G401 (cell line): ENCODE data around the gene BANP. TPM values are rescaled to one million over a fixed set of nuclear protein-coding genes. Genes with fewer than 3 reads are reported as not detected.
A peak's percentile ranks its signal among the peaks of the same experiment; 100 is the strongest.
"Not testable (repeated sequence)": the region's sequence is repeated elsewhere in the genome, so short reads cannot be mapped to it uniquely, and the experiment has no call there.

ENCODE experiments used
- DNase-seq: peaks from one replicate; pipeline ENCODE4 v3.0.0-alpha.2; 2015; ENCODE audit warnings: low spot score
- in situ Hi-C: cut with HindIII; loops from 2 replicates; pipeline ENCODE4 v1.10.0; 2016; ENCODE audit warnings: low sequenced_read_pairs, mixed read lengths
- total RNA-seq: library from RNA; depleted of rRNA; stranded (reverse); fragments of >200 nt; shearing (Covaris generic); gene quantifications from 2 replicates; pipeline ENCODE4 v1.2.3, GENCODE V29; 2014; rRNA removed

The BANP gene, protein sequence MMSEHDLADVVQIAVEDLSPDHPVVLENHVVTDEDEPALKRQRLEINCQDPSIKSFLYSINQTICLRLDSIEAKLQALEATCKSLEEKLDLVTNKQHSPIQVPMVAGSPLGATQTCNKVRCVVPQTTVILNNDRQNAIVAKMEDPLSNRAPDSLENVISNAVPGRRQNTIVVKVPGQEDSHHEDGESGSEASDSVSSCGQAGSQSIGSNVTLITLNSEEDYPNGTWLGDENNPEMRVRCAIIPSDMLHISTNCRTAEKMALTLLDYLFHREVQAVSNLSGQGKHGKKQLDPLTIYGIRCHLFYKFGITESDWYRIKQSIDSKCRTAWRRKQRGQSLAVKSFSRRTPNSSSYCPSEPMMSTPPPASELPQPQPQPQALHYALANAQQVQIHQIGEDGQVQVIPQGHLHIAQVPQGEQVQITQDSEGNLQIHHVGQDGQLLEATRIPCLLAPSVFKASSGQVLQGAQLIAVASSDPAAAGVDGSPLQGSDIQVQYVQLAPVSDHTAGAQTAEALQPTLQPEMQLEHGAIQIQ
- total RNA-seq = 18.3 and 28.4 TPM in 2 replicates

- peak; percentile 99 for DNase-seq
- in situ Hi-C loops = no loop called here
Observed at GRCh38 chr16:87950765-87951551, at the start of gene BANP. TSS of gene BANP (plus strand) at chr16:87951434. CDS start at chr16:87975116, 23,682 bp downstream.

GRCh38 chr16:87904963-87905362, 46.3 kb upstream of the BANP start:
- DNase-seq, in situ Hi-C loops: not testable (repeated sequence)

DNA sequence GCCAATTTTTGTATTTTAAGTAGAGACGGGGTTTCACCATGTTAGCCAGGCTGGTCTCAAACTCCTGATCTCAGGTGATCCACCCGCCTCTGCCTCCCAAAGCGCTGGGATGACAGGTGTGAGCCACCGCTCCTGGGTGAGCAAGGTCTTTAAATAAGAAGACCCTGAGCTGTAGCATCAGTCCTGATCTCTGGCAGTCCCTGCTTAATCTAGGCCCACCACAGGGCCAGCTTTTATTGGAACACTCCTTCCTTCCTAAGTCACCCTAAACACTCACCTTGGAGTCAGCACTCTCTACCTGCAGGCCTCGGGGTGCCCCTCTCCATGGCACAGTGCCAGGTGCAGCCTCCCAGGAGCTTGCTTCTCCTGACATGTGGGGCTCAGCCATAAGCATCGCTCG, 45.7 kb upstream of the BANP start:
- DNase-seq, in situ Hi-C loops: not testable (repeated sequence)

DNA sequence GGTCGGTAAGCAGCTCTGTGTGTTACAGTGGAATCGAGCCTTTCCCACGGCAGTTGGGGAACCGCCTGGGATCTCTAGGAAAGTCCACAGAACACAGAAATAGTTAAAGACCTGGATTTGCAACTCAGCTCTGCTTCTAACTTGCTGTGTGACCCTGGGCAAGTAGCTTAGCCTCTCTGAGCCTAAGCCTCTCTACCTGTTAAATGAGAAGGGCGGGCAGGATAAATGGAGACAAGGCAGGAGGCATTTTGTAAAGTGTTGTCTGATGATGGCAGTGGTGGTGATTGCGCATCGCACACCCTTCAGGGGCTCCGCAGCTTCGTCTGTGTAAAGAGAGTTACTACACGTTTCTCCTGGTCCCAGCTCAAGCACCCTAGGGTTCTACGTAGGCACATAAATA, 43.1 kb upstream of the BANP start:
- in situ Hi-C loops, DNase-seq: not testable (repeated sequence)

DNA sequence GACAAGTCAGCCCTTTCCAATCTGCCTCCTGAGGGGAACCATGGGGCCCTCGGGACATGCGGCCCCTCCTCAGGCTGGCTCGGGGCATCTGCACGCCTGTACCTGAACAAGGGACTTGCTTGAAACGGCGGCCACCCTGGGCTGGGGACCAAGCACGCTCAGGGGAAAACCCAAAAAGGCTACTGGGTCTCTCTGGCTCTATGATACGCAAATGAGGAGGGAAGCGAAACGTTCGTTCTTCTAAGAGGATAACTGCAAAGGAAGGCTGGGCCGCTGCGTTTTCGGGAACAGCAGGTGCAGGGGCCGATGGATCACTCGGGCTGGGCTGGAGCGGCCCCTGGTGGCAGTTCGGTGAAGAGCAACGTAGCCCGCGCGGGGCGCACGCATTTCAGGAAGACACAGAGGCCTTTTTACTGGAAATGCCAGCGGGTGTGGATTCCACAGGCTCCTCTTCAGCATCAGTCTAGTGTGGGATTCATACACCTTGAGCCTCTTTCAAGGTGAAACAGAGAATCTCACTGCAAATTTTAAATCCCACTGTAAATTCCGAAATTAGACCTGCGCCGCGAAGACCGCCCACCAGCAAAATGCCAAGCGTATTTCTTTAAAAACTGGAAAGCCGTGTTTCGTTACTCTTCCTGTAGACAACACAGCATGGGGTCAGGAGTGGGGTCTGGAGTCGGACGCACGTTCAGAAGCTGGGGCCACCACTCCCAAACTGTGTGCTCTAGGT, 41.9 kb upstream of the BANP start:
- in situ Hi-C loops = not testable (repeated sequence)
- peak; percentile 81 for DNase-seq

DNA sequence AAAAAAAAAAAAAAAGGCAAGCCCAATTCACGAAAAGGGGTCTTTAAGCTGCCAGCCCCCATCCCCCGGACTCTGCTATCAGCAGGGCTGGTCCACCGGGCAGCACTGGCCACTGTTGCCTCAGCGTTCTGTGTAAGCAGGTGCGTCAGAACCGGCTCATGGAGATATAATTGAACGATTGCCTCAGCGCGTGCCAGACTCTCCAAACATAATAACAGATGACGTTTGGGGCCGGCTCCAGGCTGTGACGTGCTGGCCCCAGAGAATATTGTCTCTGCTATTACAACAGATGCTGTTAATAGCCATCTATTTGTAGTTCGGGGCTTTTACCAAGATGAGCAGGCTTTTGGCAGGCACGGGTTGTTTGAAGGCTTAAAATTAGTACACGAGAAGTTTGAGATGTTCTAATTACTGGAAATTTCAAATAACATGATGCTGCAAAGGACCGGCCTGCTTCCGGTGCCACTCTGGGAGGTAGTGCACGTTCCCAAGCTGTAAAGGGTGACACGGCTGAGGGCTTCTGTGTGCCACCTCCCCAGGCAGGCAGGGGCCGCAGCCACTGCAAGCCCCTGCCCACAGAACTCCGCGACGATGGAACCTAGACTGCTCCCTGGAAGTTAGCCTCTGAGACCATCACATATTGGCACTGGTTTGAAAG, 40.0 kb upstream of the BANP start:
- in situ Hi-C loops = not testable (repeated sequence)
- peak; percentile 87 for DNase-seq

- in situ Hi-C loops = not testable (repeated sequence)
Observed at GRCh38 chr16:87912691-87913090, 38.5 kb upstream of the BANP start.

DNA sequence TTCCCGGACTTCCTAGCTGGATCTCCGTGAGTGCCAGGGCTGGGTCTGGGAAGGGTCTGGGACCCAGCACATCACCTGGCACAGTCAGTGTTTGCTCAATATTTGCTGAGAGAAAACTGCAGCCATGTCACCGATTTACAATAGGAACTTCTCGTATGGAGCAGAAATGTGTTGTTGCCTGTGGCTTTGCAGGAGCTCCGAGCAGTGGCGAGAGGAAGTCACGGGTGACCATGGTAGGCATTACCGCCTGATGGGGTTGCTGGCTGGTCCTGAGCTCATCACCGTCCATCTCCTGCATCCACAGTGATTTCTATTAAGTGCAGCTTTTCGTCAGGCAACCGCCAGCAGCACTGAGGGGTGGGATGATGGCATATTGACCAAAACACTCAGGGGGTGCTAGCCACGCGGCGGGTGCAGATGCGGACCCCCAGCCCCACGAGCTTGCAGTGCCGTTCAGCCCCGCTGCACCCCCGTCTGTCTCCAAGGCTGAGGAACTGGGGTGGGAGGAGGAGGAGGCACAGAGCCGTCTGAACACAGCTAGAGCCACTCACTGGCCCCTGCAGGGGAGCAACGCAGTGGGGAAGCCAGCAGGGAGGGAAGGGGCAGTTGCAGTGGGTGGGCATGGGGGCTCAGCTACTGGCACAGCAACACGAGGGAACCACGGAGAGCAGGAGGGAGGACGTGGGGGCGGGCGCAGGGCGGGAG, 37.1 kb upstream of the BANP start:
- in situ Hi-C loops, DNase-seq: not testable (repeated sequence)

More at GRCh38 chr16:87912691-87913090, 38.5 kb upstream of the BANP start:
- DNase-seq = not testable (repeated sequence)

GRCh38 chr16:87914812-87915211, 36.4 kb upstream of the BANP start:
- in situ Hi-C loops = no loop called here
- DNase-seq = no peak

DNA sequence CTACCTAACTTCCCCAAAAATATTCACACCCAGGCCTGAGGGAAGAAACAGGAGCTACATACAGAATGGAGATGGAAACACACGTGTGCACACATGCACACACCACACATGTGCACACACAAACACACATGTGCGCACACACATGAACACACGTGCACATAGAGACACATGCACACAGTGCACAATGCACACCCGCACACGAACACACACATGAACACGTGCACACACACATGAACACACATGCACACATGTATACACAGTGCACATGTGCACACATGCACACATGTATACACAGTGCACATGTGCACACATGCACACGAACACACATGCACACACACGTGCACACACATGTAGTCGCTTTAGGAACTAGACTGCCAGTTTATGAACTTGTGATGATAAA, 33.7 kb upstream of the BANP start:
- in situ Hi-C loops = no loop called here
- DNase-seq = no peak

- DNase-seq = peak; percentile 84
- in situ Hi-C loops = no loop called here
Observed at GRCh38 chr16:87918338-87918737, 32.9 kb upstream of the BANP start.

- DNase-seq = peak; percentile 38
- in situ Hi-C loops = no loop called here
Observed at GRCh38 chr16:87918866-87919680, 32.2 kb upstream of the BANP start.

DNA sequence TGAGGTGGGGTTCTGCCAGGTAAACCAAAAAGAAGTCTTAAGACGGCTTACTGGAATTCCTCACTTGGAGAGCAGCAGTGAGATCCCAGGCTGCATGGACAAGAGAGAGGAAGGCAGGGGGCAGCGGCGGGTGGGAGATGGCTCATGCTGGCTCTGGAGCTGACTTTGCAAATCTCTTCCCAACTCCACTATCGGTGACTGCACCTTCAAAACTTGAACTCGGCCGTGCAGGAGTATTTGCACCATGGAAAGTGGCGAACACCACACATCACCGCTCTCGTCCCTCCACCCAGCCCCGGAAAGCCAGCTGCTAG, 31.6 kb upstream of the BANP start:
- DNase-seq = no peak
- in situ Hi-C loops = no loop called here

DNA sequence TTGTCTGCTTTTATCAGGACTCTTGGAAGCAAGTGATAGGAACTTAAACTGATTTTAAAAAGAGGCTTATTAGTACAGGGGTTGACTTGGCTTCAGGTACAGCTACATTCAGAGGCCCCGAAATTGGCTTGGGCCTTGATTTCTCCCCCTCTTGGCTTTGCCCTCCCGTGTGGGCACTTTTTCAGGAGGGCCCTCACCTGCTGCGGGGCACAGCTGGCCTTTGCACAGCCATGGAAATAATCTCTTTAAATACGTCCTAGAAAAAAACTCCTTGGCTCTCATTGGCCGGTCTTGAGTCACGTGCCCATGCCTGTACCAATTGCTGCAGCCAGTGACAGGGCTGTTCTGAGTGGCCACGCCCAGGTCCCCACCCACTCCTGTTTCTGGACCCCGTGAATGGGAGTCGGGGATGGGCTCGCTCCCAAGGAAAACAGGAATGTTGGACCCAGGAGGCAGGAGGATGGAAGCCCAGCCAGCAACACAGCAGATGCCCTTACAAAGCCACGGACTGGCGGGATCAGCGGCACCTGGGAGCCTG, 29.9 kb upstream of the BANP start:
- peak; percentile 96 for DNase-seq

GRCh38 chr16:87922250-87922871, 28.9 kb upstream of the BANP start:
- in situ Hi-C loops = no loop called here
- no peak for DNase-seq

More for the DNA sequence above, 29.9 kb upstream of the BANP start:
- in situ Hi-C loops = no loop called here

DNA sequence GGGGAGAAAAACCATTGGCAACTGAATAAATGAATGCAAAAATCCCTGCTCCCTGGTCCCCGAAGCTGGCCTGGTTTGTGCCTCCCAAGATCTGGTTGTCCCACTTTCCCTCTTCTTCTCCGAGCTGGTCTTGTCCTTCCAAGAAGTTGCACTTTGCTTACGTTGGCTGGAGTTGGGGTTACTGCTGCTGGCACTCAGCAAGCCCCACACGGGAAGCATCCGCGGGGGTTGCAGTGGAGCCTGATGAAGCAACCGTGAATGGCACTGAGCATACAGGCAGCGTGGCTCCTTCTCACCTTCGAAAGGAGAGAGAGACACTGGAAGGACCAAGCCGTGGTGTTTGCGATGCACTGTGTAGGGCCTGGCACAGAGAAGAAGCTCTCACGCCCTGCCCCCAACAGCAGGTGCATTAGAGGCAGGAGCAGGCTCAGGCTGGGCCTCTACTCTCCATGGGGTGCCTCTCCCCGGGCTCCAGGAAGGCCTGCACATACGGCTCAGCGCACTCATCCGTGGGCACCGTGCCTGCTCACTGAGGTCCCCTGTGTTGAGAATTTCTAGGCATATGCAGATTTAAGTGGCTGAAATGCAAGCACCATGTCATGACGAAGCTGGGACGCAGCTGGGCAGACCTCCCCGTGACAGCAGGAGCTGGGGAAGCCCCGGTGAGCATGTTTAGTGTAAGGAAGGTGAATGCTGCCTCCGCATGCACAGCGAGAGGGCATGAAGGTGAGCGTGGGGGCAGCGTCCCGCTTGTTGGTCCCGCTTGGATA, 27.0 kb upstream of the BANP start:
- DNase-seq = peak; percentile 48
- in situ Hi-C loops = no loop called here
